ENCODE results near the gene IL9R. TPM values are rescaled to one million over a fixed set of nuclear protein-coding genes. Genes with fewer than 3 reads are reported as not detected.
"Not testable (repeated sequence)": the region's sequence is repeated elsewhere in the genome, so short reads cannot be mapped to it uniquely, and the experiment has no call there.

The IL9R gene
- polyA plus RNA-seq, 3 donors: 0.16 to 0.30 TPM; not detected in 1

GRCh38 chrX:155998116-155998515, 620 bp downstream of the IL9R start:
- DNase-seq: no peak

GRCh38 chrX:155998761-155999510, 1.4 kb downstream of the IL9R start:
- DNase-seq: no peak

- DNase-seq: not testable (repeated sequence)
Observed at GRCh38 chrX:155999751-156000150, 2.3 kb downstream of the IL9R start.

- DNase-seq: no peak
Observed at GRCh38 chrX:156000361-156000926, 2.9 kb downstream of the IL9R start.

- no peak for DNase-seq
Observed at GRCh38 chrX:156001001-156001666, 3.6 kb downstream of the IL9R start.

GRCh38 chrX:156001667-156002021, 4.1 kb downstream of the IL9R start:
- DNase-seq: no peak

- no peak for DNase-seq
Observed at GRCh38 chrX:156002507-156002906, 5.0 kb downstream of the IL9R start.

GRCh38 chrX:156003486-156004185, 6.1 kb downstream of the IL9R start:
- DNase-seq: no peak

GRCh38 chrX:156004256-156004655, 6.8 kb downstream of the IL9R start:
- no peak for DNase-seq

GRCh38 chrX:156004740-156005139, 7.2 kb downstream of the IL9R start:
- DNase-seq: no peak

GRCh38 chrX:156005144-156005543, 7.6 kb downstream of the IL9R start:
- no peak for DNase-seq

GRCh38 chrX:156006468-156006867, 9.0 kb downstream of the IL9R start:
- DNase-seq: not testable (repeated sequence)

- not testable (repeated sequence) for DNase-seq
Observed at GRCh38 chrX:156008379-156008778, 10.9 kb downstream of the IL9R start.

- no peak for DNase-seq
Observed at GRCh38 chrX:156008915-156009314, 11.4 kb downstream of the IL9R start.

- DNase-seq: not testable (repeated sequence)
Observed at GRCh38 chrX:156009691-156010090, 12.2 kb downstream of the IL9R start.

GRCh38 chrX:156013286-156013953, 15.9 kb downstream of the IL9R start:
- not testable (repeated sequence) for DNase-seq

- DNase-seq: not testable (repeated sequence)
Observed at GRCh38 chrX:156019846-156020245, 22.4 kb downstream of the IL9R start.

- not testable (repeated sequence) for DNase-seq
Observed at GRCh38 chrX:156023002-156023401, 25.5 kb downstream of the IL9R start.

- not testable (repeated sequence) for DNase-seq
Observed at GRCh38 chrX:156024949-156025492, 27.5 kb downstream of the IL9R start.

- DNase-seq: not testable (repeated sequence)
Observed at GRCh38 chrX:156028653-156029237, 31.2 kb downstream of the IL9R start.

- DNase-seq: not testable (repeated sequence)
Observed at GRCh38 chrX:156029296-156029695, 31.8 kb downstream of the IL9R start.

All from renal pelvis (tissue), 4 donors.